Skeletal muscle satellite cell (primary cell): ENCODE measurements around the gene ARHGEF26.

Experiments
- H3K27me3 ChIP-seq: 2 replicates; pipeline ENCODE4 v1.7.0; 2013; ENCODE audit warnings: low read length; ENCODE audit not compliant: control insufficient read depth, insufficient read depth
- H3K36me3 ChIP-seq: 2 replicates; pipeline ENCODE4 v1.7.0; 2013; ENCODE audit warnings: mild to moderate bottlenecking, control low read depth, low read length; ENCODE audit not compliant: insufficient read depth
- H3K4me1 ChIP-seq: 2 replicates; pipeline ENCODE4 v1.7.0; 2013; ENCODE audit warnings: low read length; ENCODE audit not compliant: control insufficient read depth, insufficient read depth
- H3K4me2 ChIP-seq: 2 replicates; pipeline ENCODE4 v1.7.0; 2013; ENCODE audit warnings: mild to moderate bottlenecking, low read length
- H3K4me3 ChIP-seq: 2 replicates; pipeline ENCODE4 v1.7.0; 2013; ENCODE audit warnings: low read length
- H3K9ac ChIP-seq: 2 replicates; pipeline ENCODE4 v1.7.0; 2013; ENCODE audit warnings: mild to moderate bottlenecking, low read depth, low read length, moderate library complexity
- H3K9me3 ChIP-seq: replicated peaks from 2 replicates; pipeline ENCODE4 v1.7.0; 2013; ENCODE audit warnings: mild to moderate bottlenecking, control low read depth, low read length

The ARHGEF26 gene

DNA sequence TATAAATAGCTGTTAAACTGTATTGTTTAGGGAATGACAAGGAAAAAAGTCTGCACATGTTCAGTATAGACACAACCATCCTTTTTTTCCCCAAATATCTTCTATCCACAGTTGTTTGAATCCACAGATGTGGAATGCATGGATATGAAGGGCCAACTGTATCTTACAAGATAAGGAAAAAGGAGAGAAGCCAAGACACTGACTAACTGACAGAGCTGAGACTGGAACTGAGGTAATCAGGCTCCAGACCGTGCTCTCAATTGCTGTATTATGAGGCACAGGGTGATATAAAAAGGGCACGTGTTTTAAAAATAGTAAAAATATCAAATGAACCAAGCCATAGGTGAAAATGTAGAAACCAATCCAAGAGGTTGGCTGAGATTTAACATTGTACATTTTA lies 154.1 kb downstream of the ARHGEF26 start:
- no peaks in the 10 kb centered on the region for H3K27me3 ChIP-seq

DNA sequence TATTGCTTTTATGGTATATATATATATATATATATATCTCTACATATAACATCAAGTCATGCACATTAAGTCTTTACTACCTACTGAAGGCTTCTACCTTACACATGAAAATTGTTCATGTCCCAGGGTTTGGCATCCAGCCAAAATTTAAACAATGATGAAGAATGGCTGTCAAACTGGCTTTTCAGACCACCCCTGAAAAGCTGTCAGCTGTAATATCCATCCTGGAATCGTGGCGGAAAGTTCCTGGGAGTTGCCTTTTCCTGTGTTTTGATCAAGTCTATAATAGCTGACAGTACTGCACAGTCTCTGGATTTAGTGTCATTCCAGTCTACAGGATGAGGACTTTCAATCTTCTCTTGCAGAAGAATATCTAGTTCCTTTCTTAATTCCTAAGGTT lies 154.8 kb downstream of the ARHGEF26 start:
- Histone ChIP-seq H3K27me3 (no peaks in the 10 kb centered on the region), H3K4me1 (no peaks in the 10 kb centered on the region), H3K9me3 (no peaks in the 10 kb centered on the region), H3K9ac (no peak overlapping the region), H3K4me2 (no peak overlapping the region), H3K36me3 (peaks cover 62% of the 10 kb centered on the region), H3K4me3 (no peak overlapping the region)

More for the DNA sequence above, 154.1 kb downstream of the ARHGEF26 start:
- Histone ChIP-seq H3K9ac (no peak overlapping the region), H3K9me3 (no peaks in the 10 kb centered on the region), H3K36me3 (peaks cover 58% of the 10 kb centered on the region), H3K4me1 (no peaks in the 10 kb centered on the region), H3K4me2 (no peak overlapping the region), H3K4me3 (no peak overlapping the region)

GRCh38 chr3:154280161-154280560 lies 159.0 kb downstream of the ARHGEF26 start:
- H3K4me2 ChIP-seq: no peak overlapping the region
- peaks cover 72% of the 10 kb centered on the region for H3K36me3 ChIP-seq
- H3K4me3 ChIP-seq: no peak overlapping the region
- H3K9ac ChIP-seq: no peak overlapping the region
- no peaks in the 10 kb centered on the region for H3K27me3 ChIP-seq
- H3K4me1 ChIP-seq: no peaks in the 10 kb centered on the region
- H3K9me3 ChIP-seq: no peaks in the 10 kb centered on the region

GRCh38 chr3:154285221-154285620 lies 164.0 kb downstream of the ARHGEF26 start:
- Histone ChIP-seq H3K4me3 (no peak overlapping the region), H3K4me2 (no peak overlapping the region), H3K9ac (no peak overlapping the region), H3K36me3 (peaks cover 73% of the 10 kb centered on the region), H3K27me3 (no peaks in the 10 kb centered on the region), H3K4me1 (no peaks in the 10 kb centered on the region), H3K9me3 (no peaks in the 10 kb centered on the region)

- peaks cover 58% of the 10 kb centered on the region for H3K36me3 ChIP-seq
- no peaks in the 10 kb centered on the region for H3K27me3 ChIP-seq
Measured at GRCh38 chr3:154290187-154290586, 169.0 kb downstream of the ARHGEF26 start.

GRCh38 chr3:154294016-154294415 lies 172.8 kb downstream of the ARHGEF26 start:
- no peaks in the 10 kb centered on the region for H3K4me1 ChIP-seq
- no peaks in the 10 kb centered on the region for H3K27me3 ChIP-seq
- no peak overlapping the region for H3K4me3 ChIP-seq
- no peaks in the 10 kb centered on the region for H3K9me3 ChIP-seq
- no peak overlapping the region for H3K4me2 ChIP-seq
- peaks cover 60% of the 10 kb centered on the region for H3K36me3 ChIP-seq
- H3K9ac ChIP-seq: no peak overlapping the region

More at GRCh38 chr3:154290187-154290586, 169.0 kb downstream of the ARHGEF26 start:
- Histone ChIP-seq H3K4me3 (no peak overlapping the region), H3K4me1 (no peaks in the 10 kb centered on the region), H3K9ac (no peak overlapping the region), H3K4me2 (no peak overlapping the region), H3K9me3 (no peaks in the 10 kb centered on the region)

- Histone ChIP-seq H3K9ac (no peak overlapping the region), H3K4me2 (no peak overlapping the region), H3K36me3 (peaks cover 79% of the 10 kb centered on the region), H3K27me3 (no peaks in the 10 kb centered on the region), H3K9me3 (no peaks in the 10 kb centered on the region), H3K4me1 (no peaks in the 10 kb centered on the region), H3K4me3 (no peak overlapping the region)
Measured at GRCh38 chr3:154301561-154301960, 180.4 kb downstream of the ARHGEF26 start.

- Histone ChIP-seq H3K36me3 (peaks cover 83% of the 10 kb centered on the region), H3K27me3 (no peaks in the 10 kb centered on the region), H3K9me3 (no peaks in the 10 kb centered on the region), H3K4me2 (no peak overlapping the region), H3K9ac (no peak overlapping the region), H3K4me1 (no peaks in the 10 kb centered on the region), H3K4me3 (no peak overlapping the region)
Measured at GRCh38 chr3:154304116-154304786, 183.1 kb downstream of the ARHGEF26 start.

- Histone ChIP-seq H3K9me3 (no peaks in the 10 kb centered on the region), H3K36me3 (peaks cover 81% of the 10 kb centered on the region), H3K4me3 (no peak overlapping the region), H3K4me2 (no peak overlapping the region), H3K4me1 (no peaks in the 10 kb centered on the region), H3K27me3 (no peaks in the 10 kb centered on the region), H3K9ac (no peak overlapping the region)
Measured at GRCh38 chr3:154304936-154305335, 183.7 kb downstream of the ARHGEF26 start.

DNA sequence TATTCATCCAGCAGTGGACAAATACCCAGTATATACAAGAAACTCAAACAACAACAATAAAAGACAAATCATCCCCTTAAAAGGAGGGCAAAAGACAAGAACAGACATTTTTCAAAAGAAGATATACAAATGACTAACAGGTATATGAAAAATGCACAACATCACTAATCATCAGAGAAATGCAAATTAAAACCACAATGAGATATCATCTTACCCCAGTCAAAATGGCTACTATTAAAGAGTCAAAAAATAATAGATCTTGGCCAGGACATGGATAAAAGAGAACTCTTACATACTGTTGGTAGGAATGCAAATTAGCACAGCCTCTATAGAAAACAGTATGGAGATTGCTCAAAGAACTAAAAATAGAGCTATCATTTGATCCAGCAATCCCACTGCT lies 186.2 kb downstream of the ARHGEF26 start:
- Histone ChIP-seq H3K27me3 (no peaks in the 10 kb centered on the region), H3K9me3 (no peaks in the 10 kb centered on the region), H3K36me3 (peaks cover 64% of the 10 kb centered on the region), H3K9ac (no peak overlapping the region), H3K4me1 (no peaks in the 10 kb centered on the region), H3K4me2 (no peak overlapping the region), H3K4me3 (no peak overlapping the region)
